ENCODE results near the gene HTR2C. TPM values are rescaled to one million over a fixed set of nuclear protein-coding genes. Genes with fewer than 3 reads are reported as not detected.

Gene HTR2C
- total RNA-seq, 1 experiment from 2014 or later = 1.7 TPM

- TF ChIP-seq, protein P1, sequence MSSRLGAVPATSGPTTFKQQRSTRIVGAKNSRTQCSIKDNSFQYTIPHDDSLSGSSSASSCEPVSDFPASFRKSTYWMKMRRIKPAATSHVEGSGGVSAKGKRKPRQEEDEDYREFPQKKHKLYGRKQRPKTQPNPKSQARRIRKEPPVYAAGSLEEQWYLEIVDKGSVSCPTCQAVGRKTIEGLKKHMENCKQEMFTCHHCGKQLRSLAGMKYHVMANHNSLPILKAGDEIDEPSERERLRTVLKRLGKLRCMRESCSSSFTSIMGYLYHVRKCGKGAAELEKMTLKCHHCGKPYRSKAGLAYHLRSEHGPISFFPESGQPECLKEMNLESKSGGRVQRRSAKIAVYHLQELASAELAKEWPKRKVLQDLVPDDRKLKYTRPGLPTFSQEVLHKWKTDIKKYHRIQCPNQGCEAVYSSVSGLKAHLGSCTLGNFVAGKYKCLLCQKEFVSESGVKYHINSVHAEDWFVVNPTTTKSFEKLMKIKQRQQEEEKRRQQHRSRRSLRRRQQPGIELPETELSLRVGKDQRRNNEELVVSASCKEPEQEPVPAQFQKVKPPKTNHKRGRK (CRISPR knock-in tag; IDR thresholded peaks at IDR 0.05; ENCODE audit: borderline replicate concordance) = no peak
- TF ChIP-seq ARID4B (CRISPR knock-in tag; IDR thresholded peaks at IDR 0.05; ENCODE audit: borderline replicate concordance) = peak; percentile 68; the same call in 1 of the 2 replicates
Measured at GRCh38 chrX:114583646-114584374, at the start of gene HTR2C (continued).

DNA sequence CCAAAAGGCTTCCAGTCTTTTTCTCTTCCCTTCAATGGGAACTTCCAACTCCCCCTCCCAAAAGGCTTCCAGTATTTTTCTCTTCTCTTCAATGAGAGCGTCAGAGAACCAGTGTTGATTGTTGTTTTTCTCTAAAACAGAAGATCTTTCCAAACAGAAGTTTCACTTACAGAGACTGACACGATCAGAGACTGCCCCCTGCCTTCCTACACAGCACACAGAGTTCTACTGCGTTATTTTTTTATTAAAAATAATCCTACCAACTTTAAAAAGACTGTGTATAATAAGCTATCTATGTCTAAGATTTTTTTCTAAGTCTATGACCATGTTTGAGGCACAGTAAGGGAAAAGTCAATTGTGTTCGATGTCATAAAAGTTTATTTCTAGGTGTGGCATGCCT is 3.5 kb upstream of the HTR2C start:
- Mint-ChIP-seq H3K4me1 (peaks cover 42% of the 10 kb centered on the region), H3K27me3 (ENCODE audit: low read depth) (peaks cover 63% of the 10 kb centered on the region), H3K4me3 (no peak overlapping the region; the same call in 1 of the 2 replicates), H3K36me3 (no peaks in the 10 kb centered on the region), H3K9me3 (no peaks in the 10 kb centered on the region), H3K27ac (no peak overlapping the region)
- TF ChIP-seq ZMAT4 (CRISPR knock-in tag; IDR thresholded peaks at IDR 0.05) = no peak
- no peak for TF ChIP-seq PRDM15 (CRISPR knock-in tag; IDR thresholded peaks at IDR 0.05)
- no peak for TF ChIP-seq GABPB1 (CRISPR knock-in tag; IDR thresholded peaks at IDR 0.05)
- TF ChIP-seq SP1 (CRISPR knock-in tag; conservative IDR thresholded peaks at IDR 0.05) = no peak
- no peak for TF ChIP-seq TEAD1 (CRISPR knock-in tag; IDR thresholded peaks at IDR 0.05)
- no peak for TF ChIP-seq GRHL2 (CRISPR knock-in tag; IDR thresholded peaks at IDR 0.05; ENCODE audit: insufficient replicate concordance, severe bottlenecking)
- TF ChIP-seq, protein P2, sequence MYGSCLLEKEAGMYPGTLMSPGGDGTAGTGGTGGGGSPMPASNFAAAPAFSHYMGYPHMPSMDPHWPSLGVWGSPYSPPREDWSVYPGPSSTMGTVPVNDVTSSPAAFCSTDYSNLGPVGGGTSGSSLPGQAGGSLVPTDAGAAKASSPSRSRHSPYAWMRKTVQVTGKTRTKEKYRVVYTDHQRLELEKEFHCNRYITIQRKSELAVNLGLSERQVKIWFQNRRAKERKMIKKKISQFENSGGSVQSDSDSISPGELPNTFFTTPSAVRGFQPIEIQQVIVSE (CRISPR knock-in tag; IDR thresholded peaks at IDR 0.05; ENCODE audit: borderline replicate concordance) = no peak
- no peak for TF ChIP-seq ZBTB21 (CRISPR knock-in tag; IDR thresholded peaks at IDR 0.05; ENCODE audit: borderline replicate concordance)
- TF ChIP-seq HMGXB4 (CRISPR knock-in tag; IDR thresholded peaks at IDR 0.05) = no peak
- TF ChIP-seq, protein P3, sequence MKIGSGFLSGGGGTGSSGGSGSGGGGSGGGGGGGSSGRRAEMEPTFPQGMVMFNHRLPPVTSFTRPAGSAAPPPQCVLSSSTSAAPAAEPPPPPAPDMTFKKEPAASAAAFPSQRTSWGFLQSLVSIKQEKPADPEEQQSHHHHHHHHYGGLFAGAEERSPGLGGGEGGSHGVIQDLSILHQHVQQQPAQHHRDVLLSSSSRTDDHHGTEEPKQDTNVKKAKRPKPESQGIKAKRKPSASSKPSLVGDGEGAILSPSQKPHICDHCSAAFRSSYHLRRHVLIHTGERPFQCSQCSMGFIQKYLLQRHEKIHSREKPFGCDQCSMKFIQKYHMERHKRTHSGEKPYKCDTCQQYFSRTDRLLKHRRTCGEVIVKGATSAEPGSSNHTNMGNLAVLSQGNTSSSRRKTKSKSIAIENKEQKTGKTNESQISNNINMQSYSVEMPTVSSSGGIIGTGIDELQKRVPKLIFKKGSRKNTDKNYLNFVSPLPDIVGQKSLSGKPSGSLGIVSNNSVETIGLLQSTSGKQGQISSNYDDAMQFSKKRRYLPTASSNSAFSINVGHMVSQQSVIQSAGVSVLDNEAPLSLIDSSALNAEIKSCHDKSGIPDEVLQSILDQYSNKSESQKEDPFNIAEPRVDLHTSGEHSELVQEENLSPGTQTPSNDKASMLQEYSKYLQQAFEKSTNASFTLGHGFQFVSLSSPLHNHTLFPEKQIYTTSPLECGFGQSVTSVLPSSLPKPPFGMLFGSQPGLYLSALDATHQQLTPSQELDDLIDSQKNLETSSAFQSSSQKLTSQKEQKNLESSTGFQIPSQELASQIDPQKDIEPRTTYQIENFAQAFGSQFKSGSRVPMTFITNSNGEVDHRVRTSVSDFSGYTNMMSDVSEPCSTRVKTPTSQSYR (CRISPR knock-in tag; IDR thresholded peaks at IDR 0.05) = no peak
- no peak for TF ChIP-seq AR (CRISPR knock-in tag; IDR thresholded peaks at IDR 0.05)
- TF ChIP-seq MYBL2 (CRISPR knock-in tag; IDR thresholded peaks at IDR 0.05) = no peak
- no peak for TF ChIP-seq NFYB (CRISPR knock-in tag; conservative IDR thresholded peaks at IDR 0.05; ENCODE audit: low read depth)
- ChIA-PET POLR2A (no interaction called here), CTCF (interaction anchor here (0.6 kb wide), 1 partner anchor 11 kb away, joined by 5 read pairs; no protein-coding TSS in a partner anchor)
- DNase-seq (ENCODE audit: low spot score) (no peak), ATAC-seq (no peak)

Data from WTC11 (cell line).